Heart right ventricle (tissue), 16 donors: ENCODE results near the gene SLC39A8. TPM values are rescaled to one million over a fixed set of nuclear protein-coding genes. Genes with fewer than 3 reads are reported as not detected.

Experiments used
- ATAC-seq, 8 donors: fragments of 200-7000 bp; cut with Tn5 transposase; one replicate each; pipeline ENCODE4 v1.9.1; 2020; ENCODE audit warnings: mild to moderate bottlenecking in 8 of 8, moderate library complexity in 8 of 8, moderate number of reproducible peaks in 1 of 8
- DNase-seq, 2 donors: peaks; one replicate each; pipeline ENCODE4 v3.0.0-alpha.2; 2020
- H3K27ac ChIP-seq, 10 donors: fragments of 200-600 bp; sonication (generic) in 2 of 10; one replicate each; pipeline versions ENCODE4 v1.5.0 to v1.8.0; 2020 to 2022; ENCODE audit warnings: mild to moderate bottlenecking in 3 of 10
- H3K27me3 ChIP-seq, 7 donors: fragments of 200-600 bp; one replicate each; pipeline ENCODE4 v1.8.0; 2021 to 2022; ENCODE audit warnings: mild to moderate bottlenecking in 2 of 7
- H3K36me3 ChIP-seq, 9 donors: fragments of 200-600 bp; sonication (generic) in 1 of 9; one replicate each; pipeline versions ENCODE4 v1.5.0 to v1.8.0; 2020 to 2022; ENCODE audit warnings: mild to moderate bottlenecking in 2 of 9
- H3K4me1 ChIP-seq, 9 donors: fragments of 200-600 bp; sonication (generic) in 1 of 9; one replicate each; pipeline versions ENCODE4 v1.5.0 to v1.8.0; 2020 to 2022; ENCODE audit warnings: mild to moderate bottlenecking in 4 of 9
- H3K4me3 ChIP-seq, 10 donors: fragments of 200-600 bp; sonication (generic) in 2 of 10; one replicate each; pipeline versions ENCODE4 v1.5.0 to v1.8.0; 2020 to 2022; ENCODE audit warnings: mild to moderate bottlenecking in 7 of 10, moderate library complexity in 2 of 10
- H3K9me3 ChIP-seq, 11 donors: fragments of 200-600 bp in 10 of 11; sonication (generic) in 2 of 11; one replicate each; pipeline versions ENCODE4 v1.5.0 to v1.8.0; 2013 to 2022; ENCODE audit warnings: mild to moderate bottlenecking in 2 of 11, control low read depth in 1 of 11, moderate library complexity in 1 of 11
- CTCF ChIP-seq, 9 donors: fragments of 200-600 bp; sonication (generic) in 2 of 9; IDR thresholded peaks; one replicate each; pipeline versions ENCODE4 v1.5.0 to v1.8.0; 2021 to 2022; ENCODE audit warnings: antibody characterized with exemption in 9 of 9, mild to moderate bottlenecking in 5 of 9, moderate library complexity in 1 of 9
- WGBS, 2 donors: extraction: QIAGEN DNeasy Blood & Tissue Kit; methylation state at CpG; one replicate each; pipeline ENCODE4 v1.1.7; 2013; ENCODE audit warnings: inconsistent platforms in 1 of 2; 5-methylcytosine and 5-hydroxymethylcytosine counted together
- intact Hi-C, 10 donors: fragments of 100-400 bp; cut with DNase I; formaldehyde crosslinking; loops; one replicate each; pipeline versions ENCODE4 v1.11.1 to v1.14.2; 2022
- polyA plus RNA-seq, 2 donors: library from polyadenylated mRNA; stranded (reverse); fragments of 200-250 nt; gene quantifications; one replicate each; pipeline ENCODE4 v1.2.3, GENCODE V29; 2013
- total RNA-seq, 10 donors: library from RNA; stranded (reverse); fragmentation: NEBNext Ultra II Directional in 3 of 10; extraction: Animal tissue kit (Norgen Biotek cat#: 25700) in 3 of 10; gene quantifications; one replicate each; pipeline versions ENCODE4 v1.2.1 to v1.2.4, GENCODE V29; 2021 to 2023
- donor health status: Arrhythmogenic right ventricular cardiomyopathy.
- donor health status: ischemic (EF 13 %, LVEDD 7.1; RV severe dilation, severe dysfunction).
- donor health status: healthy with polysubstance abuse.
- donor health status: DM: no; HTN: yes; CAD: no.
- donor health status: DM: no; HTN: no; CAD: no.
- donor health status: ischemic (EF 25% LVEDD 6.9; RV normal size, moderate dysfunction).
- donor health status: ischemic (EF 25% LVEDD 5.7; RV mildly dilated, moderate dysfunction).
- donor health status: healthy.
- donor health status: DM: yes; HTN: yes; CAD: no.
- donor health status: Ischemic cardiomyopathy.
- donor health status: ischemic (EF 35%, LVEDD 5.7; RV mildly dilated, moderate dysfunction).
- donor health status: nonischemic (EF 11% LVEDD 7.7; RV severe dilation, severe dysfunction).
- donor health status: DM: yes; HTN: yes; CAD: no.
- donor health status: PGD.
- donor health status: ischemic (EF 29% LVEDD 5.4; RV normal size, mild dysfunction).
- donor health status: nonischemic (EF 23%, LVEDD 6.1; RV moderate dilation, normal function).

The SLC39A8 gene
- total and polyA plus RNA-seq, 12 donors: 1.00 to 11.0 (median 2.8) TPM

- TF ChIP-seq CTCF (IDR thresholded peaks at IDR 0.05): no peak
- intact Hi-C loops: no loop called here
- Histone ChIP-seq H3K4me1 (no peaks in the 10 kb centered on the region), H3K4me3 (no peak overlapping the region), H3K27ac (no peak overlapping the region), H3K27me3 (peaks cover 0 to 7% (median 0%) of the 10 kb centered on the region in 7 donors), H3K9me3 (no peaks in the 10 kb centered on the region), H3K36me3 (no peaks in the 10 kb centered on the region)
- DNase-seq (no peak), ATAC-seq (no peak)
- WGBS, 2 donors: 86 to 88% methylated on average over 3 of the region's 3 CpGs
Observed at GRCh38 chr4:102216666-102217065, 128.6 kb downstream of the SLC39A8 start.

GRCh38 chr4:102213031-102213430, 132.3 kb downstream of the SLC39A8 start:
- Histone ChIP-seq H3K27ac (no peak overlapping the region), H3K4me3 (no peak overlapping the region), H3K4me1 (no peaks in the 10 kb centered on the region), H3K36me3 (no peaks in the 10 kb centered on the region), H3K9me3 (no peaks in the 10 kb centered on the region), H3K27me3 (peaks cover 0 to 7% (median 0%) of the 10 kb centered on the region in 7 donors)
- TF ChIP-seq CTCF (IDR thresholded peaks at IDR 0.05): no peak
- DNase-seq: no peak
- ATAC-seq: no peak
- intact Hi-C loops: no loop called here

Other genes with a start within 250 kb of the SLC39A8 start
- gene NFKB1, start 155.9 kb upstream of the SLC39A8 start, total RNA-seq: 10 to 100 TPM; 17.0 to 30.3 (median 20.6) TPM
- gene NFKB1, start 155.9 kb upstream of the SLC39A8 start, polyA plus RNA-seq: 1 to 10 TPM; 4.5 to 7.9 TPM